Measurements from ENCODE around the gene TMEM141.

Gene TMEM141

GRCh38 chr9:136790640-136791515, at the start of gene TMEM141:
Gene TMEM141 (plus strand): TSS chr9:136791344. CDS start chr9:136791371, 27 bp downstream.
- no peak for TF ChIP-seq CTCF (IDR thresholded peaks at IDR 0.05; ENCODE audit: low read depth, low read length)
- DNase-seq (ENCODE audit: extremely low read depth, low read depth), result peak; percentile 99

DNA sequence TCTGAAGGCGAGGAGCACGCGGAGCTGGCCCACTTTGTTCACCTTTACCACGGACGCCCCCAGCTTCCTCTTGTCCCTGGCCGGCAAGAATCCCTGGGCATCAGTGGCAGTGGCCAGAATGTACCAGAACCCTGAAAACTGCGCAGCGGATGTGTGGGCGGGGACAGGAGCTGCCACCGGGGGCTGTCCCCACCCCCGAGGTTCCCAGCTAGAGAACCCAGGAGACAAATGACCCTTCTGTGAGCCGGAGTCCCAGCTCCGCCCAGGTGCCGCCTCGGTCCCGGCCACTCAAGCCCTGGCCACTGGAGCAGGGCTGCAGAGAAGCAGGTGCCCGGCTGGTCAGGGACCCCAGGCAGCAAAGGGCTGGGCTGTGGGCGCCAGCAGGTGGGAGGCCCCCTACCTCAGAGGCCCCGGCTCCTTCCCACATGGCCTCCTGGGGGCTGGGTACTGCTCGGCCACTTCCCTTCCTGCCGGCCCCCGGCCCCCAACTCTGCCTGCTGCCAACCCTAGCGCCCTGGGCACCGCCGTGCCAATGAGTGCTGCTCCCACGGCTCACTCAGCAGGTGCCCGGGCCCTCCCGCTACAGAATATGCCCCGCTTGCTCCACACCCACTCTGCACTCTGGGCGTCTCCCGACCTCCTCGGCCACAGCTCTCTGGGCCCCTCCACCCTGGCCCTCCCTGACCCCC, 49.1 kb upstream of the TMEM141 start:
- DNase-seq (ENCODE audit: extremely low read depth, low read depth), result no peak
- no peak for TF ChIP-seq CTCF (IDR thresholded peaks at IDR 0.05; ENCODE audit: low read depth, low read length)

- TF ChIP-seq CTCF (IDR thresholded peaks at IDR 0.05; ENCODE audit: low read depth, low read length), result peak; percentile 32
- DNase-seq (ENCODE audit: extremely low read depth, low read depth), result no peak
These were observed 48.4 kb upstream of the TMEM141 start, which contains the start of gene LCN10 for GRCh38 chr9:136742591-136743391. Gene LCN10 (minus strand): TSS chr9:136742940. CDS start chr9:136742903, 37 bp downstream.

- no peak for DNase-seq (ENCODE audit: extremely low read depth, low read depth)
- TF ChIP-seq CTCF (IDR thresholded peaks at IDR 0.05; ENCODE audit: low read depth, low read length), result no peak
These were observed 47.4 kb upstream of the TMEM141 start for GRCh38 chr9:136743639-136744211.

GRCh38 chr9:136744773-136745172, 46.4 kb upstream of the TMEM141 start:
- no peak for DNase-seq (ENCODE audit: extremely low read depth, low read depth)
- TF ChIP-seq CTCF (IDR thresholded peaks at IDR 0.05; ENCODE audit: low read depth, low read length), result no peak

GRCh38 chr9:136745389-136746154, 45.6 kb upstream of the TMEM141 start:
- no peak for DNase-seq (ENCODE audit: extremely low read depth, low read depth)
- no peak for TF ChIP-seq CTCF (IDR thresholded peaks at IDR 0.05; ENCODE audit: low read depth, low read length)
